WTC11 (cell line): ENCODE results near the gene GJC1. TPM values are rescaled to one million over a fixed set of nuclear protein-coding genes. Genes with fewer than 3 reads are reported as not detected.

ENCODE experiments used
- ATAC-seq: fragments of 200-7000 bp; cut with Tn5 transposase; 2 replicates; pipeline ENCODE4 v1.10.0; 2021; ENCODE audit warnings: mild to moderate bottlenecking, moderate library complexity
- CTCF ChIA-PET: fragments of 300-600 bp; sonication (Branson Sonifier 250); formaldehyde crosslinking; loops from one replicate; lab custom pipeline; 2021; ENCODE audit warnings: antibody characterized with exemption; lab: Charles Lee
- POLR2A ChIA-PET: fragments of 350-600 bp; sonication (Branson Sonifier 250); formaldehyde crosslinking; loops from one replicate; lab custom pipeline; 2021; ENCODE audit warnings: antibody characterized with exemption; lab: Charles Lee
- DNase-seq: peaks from one replicate; pipeline ENCODE4 v3.0.0; 2021; ENCODE audit warnings: low spot score
- H3K27ac Mint-ChIP-seq: 2 replicates; pipeline ENCODE4 v1.8.0; 2021; ENCODE audit warnings: mixed read lengths
- H3K27me3 Mint-ChIP-seq: 2 replicates; pipeline ENCODE4 v1.8.0; 2021; ENCODE audit warnings: low read depth, mild to moderate bottlenecking, moderate library complexity, mixed read lengths
- H3K36me3 Mint-ChIP-seq: 2 replicates; pipeline ENCODE4 v1.8.0; 2021; ENCODE audit warnings: mixed read lengths
- H3K4me1 Mint-ChIP-seq: 2 replicates; pipeline ENCODE4 v1.8.0; 2022; ENCODE audit warnings: mixed read lengths
- H3K4me3 Mint-ChIP-seq: 2 replicates; pipeline ENCODE4 v1.8.0; 2021; ENCODE audit warnings: mild to moderate bottlenecking, moderate library complexity, mixed read lengths
- H3K9me3 Mint-ChIP-seq: 2 replicates; pipeline ENCODE4 v1.8.0; 2021; ENCODE audit warnings: mixed read lengths
- CBFB ChIP-seq: sonication (generic); formaldehyde crosslinking; IDR thresholded peaks from 2 replicates; pipeline ENCODE4 v1.8.1; 2022; ENCODE audit warnings: mild to moderate bottlenecking, low read depth, missing genetic modification reagents
- CREB1 ChIP-seq: sonication (generic); formaldehyde crosslinking; IDR thresholded peaks from 2 replicates; pipeline ENCODE4 v1.8.0; 2023; ENCODE audit warnings: mild to moderate bottlenecking, missing genetic modification reagents
- ELF4 ChIP-seq: sonication (generic); formaldehyde crosslinking; IDR thresholded peaks from 2 replicates; pipeline ENCODE4 v1.8.1; 2022; ENCODE audit warnings: low read depth, mild to moderate bottlenecking, moderate library complexity, missing genetic modification reagents
- ETV6 ChIP-seq: sonication (generic); formaldehyde crosslinking; IDR thresholded peaks from 2 replicates; pipeline ENCODE4 v1.8.1; 2022; ENCODE audit warnings: mild to moderate bottlenecking, missing genetic modification reagents
- GRHL2 ChIP-seq: fragments of 250-450 bp; sonication (Bioruptor Pico); IDR thresholded peaks from 2 replicates; pipeline ENCODE4 v1.8.0; 2022; ENCODE audit warnings: mild to moderate bottlenecking, moderate library complexity; ENCODE audit not compliant: insufficient replicate concordance, severe bottlenecking
- IRF2 ChIP-seq: sonication (generic); formaldehyde crosslinking; IDR thresholded peaks from 2 replicates; pipeline ENCODE4 v1.8.0; 2022; ENCODE audit warnings: low read depth, missing genetic modification reagents, borderline replicate concordance
- KAT7 ChIP-seq: sonication (generic); formaldehyde crosslinking; IDR thresholded peaks from 2 replicates; pipeline ENCODE4 v1.8.1; 2023; ENCODE audit warnings: missing genetic modification reagents, mild to moderate bottlenecking, borderline replicate concordance
- TP53 ChIP-seq: sonication (generic); formaldehyde crosslinking; IDR thresholded peaks from 2 replicates; pipeline ENCODE4 v1.8.1; 2023; ENCODE audit warnings: mild to moderate bottlenecking, missing genetic modification reagents
- ZNF416 ChIP-seq: fragments of 250-450 bp; sonication (Bioruptor Pico); IDR thresholded peaks from 2 replicates; pipeline ENCODE4 v1.9.0; 2021; ENCODE audit warnings: mild to moderate bottlenecking, inconsistent platforms
- ZNF671 ChIP-seq: fragments of 250-450 bp; sonication (Bioruptor Pico); IDR thresholded peaks from 2 replicates; pipeline ENCODE4 v1.8.0; 2021; ENCODE audit warnings: mild to moderate bottlenecking
- total RNA-seq: library from RNA; stranded (reverse); gene quantifications from 3 replicates; pipeline ENCODE4 v1.2.3, GENCODE V29; 2021
- TF ChIP-seq, protein P1 (sequence below): sonication (generic); formaldehyde crosslinking; IDR thresholded peaks from 2 replicates; pipeline ENCODE4 v1.8.0; 2023; ENCODE audit warnings: missing genetic modification reagents, mild to moderate bottlenecking, borderline replicate concordance
- TF ChIP-seq, protein P2 (sequence below): sonication (generic); formaldehyde crosslinking; IDR thresholded peaks from 2 replicates; pipeline ENCODE4 v1.8.1; 2022; ENCODE audit warnings: mild to moderate bottlenecking, moderate library complexity, missing genetic modification reagents
- TF ChIP-seq, protein P3 (sequence below): sonication (generic); formaldehyde crosslinking; IDR thresholded peaks from 2 replicates; pipeline ENCODE4 v1.8.1; 2023; ENCODE audit warnings: mild to moderate bottlenecking, missing genetic modification reagents, moderate library complexity
- TF ChIP-seq, protein P4 (sequence below): sonication (generic); formaldehyde crosslinking; conservative IDR thresholded peaks from 2 replicates; pipeline ENCODE4 v1.8.1; 2022; ENCODE audit warnings: mild to moderate bottlenecking, missing genetic modification reagents
- TF ChIP-seq, protein P5 (sequence below): sonication (generic); formaldehyde crosslinking; IDR thresholded peaks from 2 replicates; pipeline ENCODE4 v1.8.1; 2022; ENCODE audit warnings: mild to moderate bottlenecking, missing genetic modification reagents, moderate library complexity, borderline replicate concordance
- TF ChIP-seq, protein P6 (sequence below): sonication (generic); formaldehyde crosslinking; IDR thresholded peaks from 2 replicates; pipeline ENCODE4 v1.8.0; 2022; ENCODE audit warnings: mild to moderate bottlenecking, missing genetic modification reagents
- TF ChIP-seq, protein P7 (sequence below): fragments of 250-450 bp; sonication (Bioruptor Pico); IDR thresholded peaks from 2 replicates; pipeline ENCODE4 v1.9.0; 2021; ENCODE audit warnings: mild to moderate bottlenecking
- TF ChIP-seq, protein P8 (sequence below): sonication (generic); formaldehyde crosslinking; IDR thresholded peaks from 2 replicates; pipeline ENCODE4 v1.8.1; 2022; ENCODE audit warnings: missing genetic modification reagents, borderline replicate concordance

The GJC1 gene
- total RNA-seq, 1 experiment from 2014 or later = 104 TPM

DNA sequence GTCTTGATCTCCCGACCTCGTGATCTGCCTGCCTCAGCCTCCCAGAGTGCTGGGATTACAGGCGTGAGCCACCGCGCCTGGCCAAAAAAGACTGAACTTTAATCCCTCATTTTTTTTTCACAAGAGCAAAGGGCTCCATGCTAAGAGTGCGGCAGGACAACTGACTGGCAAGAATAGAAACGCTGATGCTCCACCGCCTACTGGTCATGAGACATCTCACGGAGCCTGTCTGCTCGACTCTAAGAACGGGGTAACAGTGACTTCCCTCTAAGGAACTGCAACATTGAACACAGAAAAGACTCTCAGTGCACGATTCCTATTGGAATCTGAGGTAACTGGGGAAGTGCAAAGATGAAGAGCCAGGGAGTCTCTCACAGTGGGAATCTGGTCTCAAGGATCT is 41.5 kb upstream of the GJC1 start:
- no peak for DNase-seq
- Mint-ChIP-seq H3K27me3 (no peaks in the 10 kb centered on the region), H3K27ac (no peak overlapping the region; the same call in 1 of the 2 replicates), H3K4me1 (no peaks in the 10 kb centered on the region), H3K9me3 (no peaks in the 10 kb centered on the region)
- CTCF ChIA-PET = no interaction called here
- POLR2A ChIA-PET = no interaction called here
- no peak for TF ChIP-seq KAT7 (CRISPR knock-in tag)
- TF ChIP-seq IRF2 (CRISPR knock-in tag) = no peak
- TF ChIP-seq, all 79 proteins: peak for 0
- Mint-ChIP-seq H3K36me3 (peaks cover 65% of the 10 kb centered on the region), H3K4me3 (no peak overlapping the region)
- no peak for ATAC-seq

DNA sequence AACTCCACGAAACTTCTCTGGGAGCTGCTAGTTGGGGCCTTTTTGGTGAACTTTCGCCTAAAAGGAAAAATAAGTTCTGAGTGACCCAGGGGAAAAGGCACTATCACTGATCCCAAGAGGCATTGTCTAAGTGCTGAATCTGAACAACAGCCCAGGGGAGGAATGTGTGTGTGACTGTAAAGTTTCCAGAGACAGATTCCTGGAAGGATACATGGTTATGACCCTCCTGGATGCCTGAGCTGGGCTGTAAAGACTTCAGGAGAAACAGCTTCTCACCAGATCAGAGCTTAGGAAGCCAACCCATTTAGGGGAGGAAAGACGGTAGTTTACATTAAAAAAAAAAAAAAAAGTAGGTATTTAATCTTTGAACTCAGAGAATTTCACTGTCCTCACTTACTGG is 37.8 kb upstream of the GJC1 start:
- H3K36me3 Mint-ChIP-seq = peaks cover 68% of the 10 kb centered on the region
- no peak overlapping the region for H3K4me3 Mint-ChIP-seq
- ATAC-seq (no peak), DNase-seq (no peak)
- H3K27me3 Mint-ChIP-seq = no peaks in the 10 kb centered on the region
- CTCF ChIA-PET = interaction anchor here (0.7 to 8.0 kb wide), 4 partner anchors 11 to 388 kb away, joined by 3 to 103 read pairs (median 4); no protein-coding TSS in a partner anchor
- H3K4me1 Mint-ChIP-seq = no peaks in the 10 kb centered on the region
- no peak overlapping the region for H3K27ac Mint-ChIP-seq
- no peaks in the 10 kb centered on the region for H3K9me3 Mint-ChIP-seq
- TF ChIP-seq ZNF416 = no peak
- TF ChIP-seq, protein P1, sequence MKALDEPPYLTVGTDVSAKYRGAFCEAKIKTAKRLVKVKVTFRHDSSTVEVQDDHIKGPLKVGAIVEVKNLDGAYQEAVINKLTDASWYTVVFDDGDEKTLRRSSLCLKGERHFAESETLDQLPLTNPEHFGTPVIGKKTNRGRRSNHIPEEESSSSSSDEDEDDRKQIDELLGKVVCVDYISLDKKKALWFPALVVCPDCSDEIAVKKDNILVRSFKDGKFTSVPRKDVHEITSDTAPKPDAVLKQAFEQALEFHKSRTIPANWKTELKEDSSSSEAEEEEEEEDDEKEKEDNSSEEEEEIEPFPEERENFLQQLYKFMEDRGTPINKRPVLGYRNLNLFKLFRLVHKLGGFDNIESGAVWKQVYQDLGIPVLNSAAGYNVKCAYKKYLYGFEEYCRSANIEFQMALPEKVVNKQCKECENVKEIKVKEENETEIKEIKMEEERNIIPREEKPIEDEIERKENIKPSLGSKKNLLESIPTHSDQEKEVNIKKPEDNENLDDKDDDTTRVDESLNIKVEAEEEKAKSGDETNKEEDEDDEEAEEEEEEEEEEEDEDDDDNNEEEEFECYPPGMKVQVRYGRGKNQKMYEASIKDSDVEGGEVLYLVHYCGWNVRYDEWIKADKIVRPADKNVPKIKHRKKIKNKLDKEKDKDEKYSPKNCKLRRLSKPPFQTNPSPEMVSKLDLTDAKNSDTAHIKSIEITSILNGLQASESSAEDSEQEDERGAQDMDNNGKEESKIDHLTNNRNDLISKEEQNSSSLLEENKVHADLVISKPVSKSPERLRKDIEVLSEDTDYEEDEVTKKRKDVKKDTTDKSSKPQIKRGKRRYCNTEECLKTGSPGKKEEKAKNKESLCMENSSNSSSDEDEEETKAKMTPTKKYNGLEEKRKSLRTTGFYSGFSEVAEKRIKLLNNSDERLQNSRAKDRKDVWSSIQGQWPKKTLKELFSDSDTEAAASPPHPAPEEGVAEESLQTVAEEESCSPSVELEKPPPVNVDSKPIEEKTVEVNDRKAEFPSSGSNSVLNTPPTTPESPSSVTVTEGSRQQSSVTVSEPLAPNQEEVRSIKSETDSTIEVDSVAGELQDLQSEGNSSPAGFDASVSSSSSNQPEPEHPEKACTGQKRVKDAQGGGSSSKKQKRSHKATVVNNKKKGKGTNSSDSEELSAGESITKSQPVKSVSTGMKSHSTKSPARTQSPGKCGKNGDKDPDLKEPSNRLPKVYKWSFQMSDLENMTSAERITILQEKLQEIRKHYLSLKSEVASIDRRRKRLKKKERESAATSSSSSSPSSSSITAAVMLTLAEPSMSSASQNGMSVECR (CRISPR knock-in tag) = no peak
- no peak for TF ChIP-seq CBFB (CRISPR knock-in tag)
- no peak for TF ChIP-seq ETV6 (CRISPR knock-in tag)
- TF ChIP-seq, protein P2, sequence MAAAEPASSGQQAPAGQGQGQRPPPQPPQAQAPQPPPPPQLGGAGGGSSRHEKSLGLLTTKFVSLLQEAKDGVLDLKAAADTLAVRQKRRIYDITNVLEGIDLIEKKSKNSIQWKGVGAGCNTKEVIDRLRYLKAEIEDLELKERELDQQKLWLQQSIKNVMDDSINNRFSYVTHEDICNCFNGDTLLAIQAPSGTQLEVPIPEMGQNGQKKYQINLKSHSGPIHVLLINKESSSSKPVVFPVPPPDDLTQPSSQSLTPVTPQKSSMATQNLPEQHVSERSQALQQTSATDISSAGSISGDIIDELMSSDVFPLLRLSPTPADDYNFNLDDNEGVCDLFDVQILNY (CRISPR knock-in tag) = no peak
- TF ChIP-seq GRHL2 (CRISPR knock-in tag) = no peak
- no peak for TF ChIP-seq TP53 (CRISPR knock-in tag)
- no peak for TF ChIP-seq ELF4 (CRISPR knock-in tag)
- TF ChIP-seq, protein P3, sequence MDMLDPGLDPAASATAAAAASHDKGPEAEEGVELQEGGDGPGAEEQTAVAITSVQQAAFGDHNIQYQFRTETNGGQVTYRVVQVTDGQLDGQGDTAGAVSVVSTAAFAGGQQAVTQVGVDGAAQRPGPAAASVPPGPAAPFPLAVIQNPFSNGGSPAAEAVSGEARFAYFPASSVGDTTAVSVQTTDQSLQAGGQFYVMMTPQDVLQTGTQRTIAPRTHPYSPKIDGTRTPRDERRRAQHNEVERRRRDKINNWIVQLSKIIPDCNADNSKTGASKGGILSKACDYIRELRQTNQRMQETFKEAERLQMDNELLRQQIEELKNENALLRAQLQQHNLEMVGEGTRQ (CRISPR knock-in tag) = no peak
- TF ChIP-seq, protein P4, sequence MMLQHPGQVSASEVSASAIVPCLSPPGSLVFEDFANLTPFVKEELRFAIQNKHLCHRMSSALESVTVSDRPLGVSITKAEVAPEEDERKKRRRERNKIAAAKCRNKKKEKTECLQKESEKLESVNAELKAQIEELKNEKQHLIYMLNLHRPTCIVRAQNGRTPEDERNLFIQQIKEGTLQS (CRISPR knock-in tag) = no peak
- TF ChIP-seq, protein P5, sequence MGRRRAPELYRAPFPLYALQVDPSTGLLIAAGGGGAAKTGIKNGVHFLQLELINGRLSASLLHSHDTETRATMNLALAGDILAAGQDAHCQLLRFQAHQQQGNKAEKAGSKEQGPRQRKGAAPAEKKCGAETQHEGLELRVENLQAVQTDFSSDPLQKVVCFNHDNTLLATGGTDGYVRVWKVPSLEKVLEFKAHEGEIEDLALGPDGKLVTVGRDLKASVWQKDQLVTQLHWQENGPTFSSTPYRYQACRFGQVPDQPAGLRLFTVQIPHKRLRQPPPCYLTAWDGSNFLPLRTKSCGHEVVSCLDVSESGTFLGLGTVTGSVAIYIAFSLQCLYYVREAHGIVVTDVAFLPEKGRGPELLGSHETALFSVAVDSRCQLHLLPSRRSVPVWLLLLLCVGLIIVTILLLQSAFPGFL (CRISPR knock-in tag) = no peak
- TF ChIP-seq ZNF671 (CRISPR knock-in tag) = no peak
- POLR2A ChIA-PET = interaction anchor here (0.8 kb wide), 1 partner anchor 101 kb away, joined by 9 read pairs; no protein-coding TSS in a partner anchor

DNA sequence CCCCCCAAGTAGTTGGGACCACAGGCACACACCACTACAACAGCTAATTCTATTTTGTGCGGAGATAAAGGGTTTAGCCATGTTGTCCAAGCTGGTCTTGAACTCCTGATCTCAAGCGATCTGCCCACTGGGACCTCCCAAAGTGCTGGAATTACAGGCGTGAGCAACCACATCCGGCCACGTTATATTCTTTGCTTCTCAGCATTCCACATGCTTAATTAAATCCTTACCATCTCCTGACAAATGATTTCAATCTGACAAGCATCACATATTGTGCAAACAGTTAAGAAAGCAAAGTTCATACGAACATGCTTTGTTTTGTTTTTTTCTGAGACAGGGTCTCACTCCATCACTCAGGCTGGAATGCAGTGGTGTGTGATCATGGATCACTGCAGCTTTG is 35.8 kb upstream of the GJC1 start:
- no peaks in the 10 kb centered on the region for H3K27me3 Mint-ChIP-seq
- POLR2A ChIA-PET = no interaction called here
- no peak for TF ChIP-seq CREB1 (CRISPR knock-in tag)
- TF ChIP-seq, protein P6, sequence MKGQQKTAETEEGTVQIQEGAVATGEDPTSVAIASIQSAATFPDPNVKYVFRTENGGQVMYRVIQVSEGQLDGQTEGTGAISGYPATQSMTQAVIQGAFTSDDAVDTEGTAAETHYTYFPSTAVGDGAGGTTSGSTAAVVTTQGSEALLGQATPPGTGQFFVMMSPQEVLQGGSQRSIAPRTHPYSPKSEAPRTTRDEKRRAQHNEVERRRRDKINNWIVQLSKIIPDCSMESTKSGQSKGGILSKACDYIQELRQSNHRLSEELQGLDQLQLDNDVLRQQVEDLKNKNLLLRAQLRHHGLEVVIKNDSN (CRISPR knock-in tag) = no peak
- TF ChIP-seq, protein P7, sequence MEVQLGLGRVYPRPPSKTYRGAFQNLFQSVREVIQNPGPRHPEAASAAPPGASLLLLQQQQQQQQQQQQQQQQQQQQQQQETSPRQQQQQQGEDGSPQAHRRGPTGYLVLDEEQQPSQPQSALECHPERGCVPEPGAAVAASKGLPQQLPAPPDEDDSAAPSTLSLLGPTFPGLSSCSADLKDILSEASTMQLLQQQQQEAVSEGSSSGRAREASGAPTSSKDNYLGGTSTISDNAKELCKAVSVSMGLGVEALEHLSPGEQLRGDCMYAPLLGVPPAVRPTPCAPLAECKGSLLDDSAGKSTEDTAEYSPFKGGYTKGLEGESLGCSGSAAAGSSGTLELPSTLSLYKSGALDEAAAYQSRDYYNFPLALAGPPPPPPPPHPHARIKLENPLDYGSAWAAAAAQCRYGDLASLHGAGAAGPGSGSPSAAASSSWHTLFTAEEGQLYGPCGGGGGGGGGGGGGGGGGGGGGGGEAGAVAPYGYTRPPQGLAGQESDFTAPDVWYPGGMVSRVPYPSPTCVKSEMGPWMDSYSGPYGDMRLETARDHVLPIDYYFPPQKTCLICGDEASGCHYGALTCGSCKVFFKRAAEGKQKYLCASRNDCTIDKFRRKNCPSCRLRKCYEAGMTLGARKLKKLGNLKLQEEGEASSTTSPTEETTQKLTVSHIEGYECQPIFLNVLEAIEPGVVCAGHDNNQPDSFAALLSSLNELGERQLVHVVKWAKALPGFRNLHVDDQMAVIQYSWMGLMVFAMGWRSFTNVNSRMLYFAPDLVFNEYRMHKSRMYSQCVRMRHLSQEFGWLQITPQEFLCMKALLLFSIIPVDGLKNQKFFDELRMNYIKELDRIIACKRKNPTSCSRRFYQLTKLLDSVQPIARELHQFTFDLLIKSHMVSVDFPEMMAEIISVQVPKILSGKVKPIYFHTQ (CRISPR knock-in tag) = no peak
- TF ChIP-seq, protein P8, sequence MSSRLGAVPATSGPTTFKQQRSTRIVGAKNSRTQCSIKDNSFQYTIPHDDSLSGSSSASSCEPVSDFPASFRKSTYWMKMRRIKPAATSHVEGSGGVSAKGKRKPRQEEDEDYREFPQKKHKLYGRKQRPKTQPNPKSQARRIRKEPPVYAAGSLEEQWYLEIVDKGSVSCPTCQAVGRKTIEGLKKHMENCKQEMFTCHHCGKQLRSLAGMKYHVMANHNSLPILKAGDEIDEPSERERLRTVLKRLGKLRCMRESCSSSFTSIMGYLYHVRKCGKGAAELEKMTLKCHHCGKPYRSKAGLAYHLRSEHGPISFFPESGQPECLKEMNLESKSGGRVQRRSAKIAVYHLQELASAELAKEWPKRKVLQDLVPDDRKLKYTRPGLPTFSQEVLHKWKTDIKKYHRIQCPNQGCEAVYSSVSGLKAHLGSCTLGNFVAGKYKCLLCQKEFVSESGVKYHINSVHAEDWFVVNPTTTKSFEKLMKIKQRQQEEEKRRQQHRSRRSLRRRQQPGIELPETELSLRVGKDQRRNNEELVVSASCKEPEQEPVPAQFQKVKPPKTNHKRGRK (CRISPR knock-in tag) = no peak

More for the DNA sequence above, 35.8 kb upstream of the GJC1 start:
- H3K27ac Mint-ChIP-seq = no peak overlapping the region
- H3K36me3 Mint-ChIP-seq = peaks cover 62% of the 10 kb centered on the region
- H3K4me3 Mint-ChIP-seq = no peak overlapping the region
- no peaks in the 10 kb centered on the region for H3K4me1 Mint-ChIP-seq
- CTCF ChIA-PET = interaction anchor here (0.8 to 8.0 kb wide), 4 partner anchors 11 to 100 kb away, joined by 3 to 103 read pairs (median 4); no protein-coding TSS in a partner anchor
- DNase-seq = no peak
- H3K9me3 Mint-ChIP-seq = no peaks in the 10 kb centered on the region
- ATAC-seq = no peak
